ENCODE results near the gene CCR5.

CCR5 gene

DNA sequence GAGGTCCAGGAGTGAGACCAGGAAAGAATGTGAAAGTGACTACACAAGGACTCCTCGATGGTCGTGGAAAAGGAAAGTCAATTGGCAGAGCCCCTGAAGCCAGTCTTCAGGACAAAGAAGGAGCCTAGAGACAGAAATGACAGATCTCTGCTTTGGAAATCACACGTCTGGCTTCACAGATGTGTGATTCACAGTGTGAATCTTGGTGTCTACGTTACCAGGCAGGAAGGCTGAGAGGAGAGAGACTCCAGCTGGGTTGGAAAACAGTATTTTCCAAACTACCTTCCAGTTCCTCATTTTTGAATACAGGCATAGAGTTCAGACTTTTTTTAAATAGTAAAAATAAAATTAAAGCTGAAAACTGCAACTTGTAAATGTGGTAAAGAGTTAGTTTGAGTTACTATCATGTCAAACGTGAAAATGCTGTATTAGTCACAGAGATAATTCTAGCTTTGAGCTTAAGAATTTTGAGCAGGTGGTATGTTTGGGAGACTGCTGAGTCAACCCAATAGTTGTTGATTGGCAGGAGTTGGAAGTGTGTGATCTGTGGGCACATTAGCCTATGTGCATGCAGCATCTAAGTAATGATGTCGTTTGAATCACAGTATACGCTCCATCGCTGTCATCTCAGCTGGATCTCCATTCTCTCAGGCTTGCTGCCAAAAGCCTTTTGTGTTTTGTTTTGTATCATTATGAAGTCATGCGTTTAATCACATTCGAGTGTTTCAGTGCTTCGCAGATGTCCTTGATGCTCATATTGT is 10.8 kb upstream of the CCR5 start:
- no peak for DNase-seq

- no peak for DNase-seq
Measured at GRCh38 chr3:46360907-46361306, 9.8 kb upstream of the CCR5 start.

- peak; percentile 70 for DNase-seq
Measured at GRCh38 chr3:46361408-46362283, 9.1 kb upstream of the CCR5 start.

GRCh38 chr3:46365041-46365440 is 5.7 kb upstream of the CCR5 start:
- DNase-seq, result peak; percentile 58

- no peak for DNase-seq
Measured at GRCh38 chr3:46365737-46366524, 4.8 kb upstream of the CCR5 start.

GRCh38 chr3:46367811-46368210 is 2.9 kb upstream of the CCR5 start:
- no peak for DNase-seq

- DNase-seq, result peak; percentile 92
Measured at GRCh38 chr3:46368569-46368968, 2.2 kb upstream of the CCR5 start.

GRCh38 chr3:46369151-46369550 is 1.6 kb upstream of the CCR5 start:
- DNase-seq, result no peak

DNA sequence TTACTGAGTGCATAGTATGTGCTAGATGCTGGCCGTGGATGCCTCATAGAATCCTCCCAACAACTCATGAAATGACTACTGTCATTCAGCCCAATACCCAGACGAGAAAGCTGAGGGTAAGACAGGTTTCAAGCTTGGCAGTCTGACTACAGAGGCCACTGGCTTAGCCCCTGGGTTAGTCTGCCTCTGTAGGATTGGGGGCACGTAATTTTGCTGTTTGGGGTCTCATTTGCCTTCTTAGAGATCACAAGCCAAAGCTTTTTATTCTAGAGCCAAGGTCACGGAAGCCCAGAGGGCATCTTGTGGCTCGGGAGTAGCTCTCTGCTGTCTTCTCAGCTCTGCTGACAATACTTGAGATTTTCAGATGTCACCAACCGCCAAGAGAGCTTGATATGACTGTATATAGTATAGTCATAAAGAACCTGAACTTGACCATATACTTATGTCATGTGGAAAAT is 1.0 kb upstream of the CCR5 start:
- no peak for DNase-seq

DNA sequence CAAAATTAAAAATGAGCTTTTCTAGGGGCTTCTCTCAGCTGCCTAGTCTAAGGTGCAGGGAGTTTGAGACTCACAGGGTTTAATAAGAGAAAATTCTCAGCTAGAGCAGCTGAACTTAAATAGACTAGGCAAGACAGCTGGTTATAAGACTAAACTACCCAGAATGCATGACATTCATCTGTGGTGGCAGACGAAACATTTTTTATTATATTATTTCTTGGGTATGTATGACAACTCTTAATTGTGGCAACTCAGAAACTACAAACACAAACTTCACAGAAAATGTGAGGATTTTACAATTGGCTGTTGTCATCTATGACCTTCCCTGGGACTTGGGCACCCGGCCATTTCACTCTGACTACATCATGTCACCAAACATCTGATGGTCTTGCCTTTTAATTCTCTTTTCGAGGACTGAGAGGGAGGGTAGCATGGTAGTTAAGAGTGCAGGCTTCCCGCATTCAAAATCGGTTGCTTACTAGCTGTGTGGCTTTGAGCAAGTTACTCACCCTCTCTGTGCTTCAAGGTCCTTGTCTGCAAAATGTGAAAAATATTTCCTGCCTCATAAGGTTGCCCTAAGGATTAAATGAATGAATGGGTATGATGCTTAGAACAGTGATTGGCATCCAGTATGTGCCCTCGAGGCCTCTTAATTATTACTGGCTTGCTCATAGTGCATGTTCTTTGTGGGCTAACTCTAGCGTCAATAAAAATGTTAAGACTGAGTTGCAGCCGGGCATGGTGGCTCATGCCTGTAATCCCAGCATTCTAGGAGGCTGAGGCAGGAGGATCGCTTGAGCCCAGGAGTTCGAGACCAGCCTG is 984 bp downstream of the CCR5 start:
- DNase-seq, result no peak

DNA sequence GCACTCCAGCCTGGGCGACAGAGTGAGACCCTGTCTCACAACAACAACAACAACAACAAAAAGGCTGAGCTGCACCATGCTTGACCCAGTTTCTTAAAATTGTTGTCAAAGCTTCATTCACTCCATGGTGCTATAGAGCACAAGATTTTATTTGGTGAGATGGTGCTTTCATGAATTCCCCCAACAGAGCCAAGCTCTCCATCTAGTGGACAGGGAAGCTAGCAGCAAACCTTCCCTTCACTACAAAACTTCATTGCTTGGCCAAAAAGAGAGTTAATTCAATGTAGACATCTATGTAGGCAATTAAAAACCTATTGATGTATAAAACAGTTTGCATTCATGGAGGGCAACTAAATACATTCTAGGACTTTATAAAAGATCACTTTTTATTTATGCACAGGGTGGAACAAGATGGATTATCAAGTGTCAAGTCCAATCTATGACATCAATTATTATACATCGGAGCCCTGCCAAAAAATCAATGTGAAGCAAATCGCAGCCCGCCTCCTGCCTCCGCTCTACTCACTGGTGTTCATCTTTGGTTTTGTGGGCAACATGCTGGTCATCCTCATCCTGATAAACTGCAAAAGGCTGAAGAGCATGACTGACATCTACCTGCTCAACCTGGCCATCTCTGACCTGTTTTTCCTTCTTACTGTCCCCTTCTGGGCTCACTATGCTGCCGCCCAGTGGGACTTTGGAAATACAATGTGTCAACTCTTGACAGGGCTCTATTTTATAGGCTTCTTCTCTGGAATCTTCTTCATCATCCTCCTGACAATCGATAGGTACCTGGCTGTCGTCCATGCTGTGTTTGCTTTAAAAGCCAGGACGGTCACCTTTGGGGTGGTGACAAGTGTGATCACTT is 2.0 kb downstream of the CCR5 start:
- peak; percentile 83 for DNase-seq

- DNase-seq, result no peak
Measured at GRCh38 chr3:46374755-46375154, 4.0 kb downstream of the CCR5 start.

DNA sequence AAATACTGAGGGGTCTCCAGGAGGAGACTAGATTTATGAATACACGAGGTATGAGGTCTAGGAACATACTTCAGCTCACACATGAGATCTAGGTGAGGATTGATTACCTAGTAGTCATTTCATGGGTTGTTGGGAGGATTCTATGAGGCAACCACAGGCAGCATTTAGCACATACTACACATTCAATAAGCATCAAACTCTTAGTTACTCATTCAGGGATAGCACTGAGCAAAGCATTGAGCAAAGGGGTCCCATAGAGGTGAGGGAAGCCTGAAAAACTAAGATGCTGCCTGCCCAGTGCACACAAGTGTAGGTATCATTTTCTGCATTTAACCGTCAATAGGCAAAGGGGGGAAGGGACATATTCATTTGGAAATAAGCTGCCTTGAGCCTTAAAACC is 4.5 kb downstream of the CCR5 start:
- no peak for DNase-seq

DNA sequence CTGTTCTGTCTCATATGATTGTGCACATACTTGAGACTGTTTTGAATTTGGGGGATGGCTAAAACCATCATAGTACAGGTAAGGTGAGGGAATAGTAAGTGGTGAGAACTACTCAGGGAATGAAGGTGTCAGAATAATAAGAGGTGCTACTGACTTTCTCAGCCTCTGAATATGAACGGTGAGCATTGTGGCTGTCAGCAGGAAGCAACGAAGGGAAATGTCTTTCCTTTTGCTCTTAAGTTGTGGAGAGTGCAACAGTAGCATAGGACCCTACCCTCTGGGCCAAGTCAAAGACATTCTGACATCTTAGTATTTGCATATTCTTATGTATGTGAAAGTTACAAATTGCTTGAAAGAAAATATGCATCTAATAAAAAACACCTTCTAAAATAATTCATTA is 5.1 kb downstream of the CCR5 start:
- DNase-seq, result no peak

GRCh38 chr3:46378426-46378942 is 7.7 kb downstream of the CCR5 start:
- DNase-seq, result peak; percentile 87

DNA sequence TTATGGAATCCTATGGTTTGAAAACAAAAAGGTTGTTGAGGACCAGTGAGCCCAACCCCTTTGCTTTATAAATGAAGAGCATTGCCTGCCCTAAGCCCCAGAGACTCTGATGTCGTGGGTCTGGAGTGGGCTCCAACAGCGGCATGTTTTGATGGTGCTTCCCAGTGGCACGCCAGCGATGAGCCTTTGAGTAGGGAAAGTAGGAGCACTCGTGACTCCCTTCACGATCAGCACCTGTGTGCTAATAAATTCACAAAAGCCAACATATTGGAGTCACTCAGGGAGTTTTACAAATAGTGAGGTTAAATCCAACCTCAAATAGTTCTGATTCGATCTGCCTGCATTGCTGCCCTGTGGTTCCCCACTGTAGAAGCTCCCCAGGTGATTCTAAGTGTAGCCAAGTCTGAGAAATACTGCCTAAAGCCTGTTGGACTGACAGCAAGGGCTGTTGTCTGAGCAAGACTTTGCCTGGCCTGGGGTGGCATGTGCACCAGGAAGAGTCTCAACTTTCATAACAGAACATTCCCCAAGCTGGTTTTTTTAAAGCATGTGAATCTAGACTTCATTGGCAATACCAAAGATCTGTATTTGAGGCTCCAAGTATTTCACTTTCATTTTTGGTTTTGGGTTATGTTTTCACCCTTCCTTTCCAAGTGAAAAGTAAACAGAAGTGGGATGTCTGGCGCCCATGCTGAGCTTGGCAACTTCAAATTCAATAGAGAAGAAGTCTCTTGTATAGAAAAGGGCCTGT is 9.9 kb downstream of the CCR5 start:
- no peak for DNase-seq

- no peak for DNase-seq
Measured at GRCh38 chr3:46381625-46382024, 10.9 kb downstream of the CCR5 start.

DNA sequence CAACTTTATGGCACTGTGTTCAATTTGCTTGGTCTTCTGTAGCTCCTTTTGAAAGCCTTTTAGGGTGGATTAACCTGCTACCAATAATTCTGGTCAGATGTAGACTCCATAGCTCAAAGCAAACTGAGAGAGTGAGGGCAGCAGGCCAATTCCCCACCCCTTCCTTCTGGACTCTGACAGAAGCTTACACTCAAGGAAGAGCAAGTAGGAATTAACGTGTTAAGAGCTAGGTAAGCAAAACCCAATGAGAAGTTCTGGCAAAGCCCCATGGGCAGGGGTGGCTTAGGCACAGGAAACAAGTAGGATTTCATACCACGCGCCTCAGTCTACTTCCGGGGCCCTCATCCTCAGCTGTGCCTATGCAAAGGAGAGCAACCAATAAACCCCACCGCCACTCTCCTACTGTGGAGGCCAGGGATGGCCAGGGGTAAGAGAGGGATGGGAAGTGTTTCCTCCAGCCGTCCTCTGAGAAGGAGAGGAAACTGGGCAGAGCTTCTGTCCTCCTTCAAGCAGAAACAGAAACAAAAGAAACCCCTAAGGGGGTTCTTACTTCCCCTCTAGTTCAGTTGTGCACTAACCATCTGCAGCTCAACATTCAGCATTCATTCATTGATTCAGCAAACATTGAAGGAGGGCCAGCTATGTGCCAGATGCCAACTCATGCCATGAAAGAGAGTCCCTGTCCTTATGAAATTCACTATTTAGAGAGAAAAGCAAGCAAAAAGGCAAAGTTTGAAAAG is 12.6 kb downstream of the CCR5 start:
- no peak for DNase-seq

GRCh38 chr3:46383951-46384330 is 13.2 kb downstream of the CCR5 start:
- no peak for DNase-seq

- peak; percentile 72 for DNase-seq
Measured at GRCh38 chr3:46386205-46386604, 15.5 kb downstream of the CCR5 start.

Data from hematopoietic multipotent progenitor cell treated with erythropoietin and hydrocortisone succinate and interleukin-3 and kit ligand, for 4 days (in vitro differentiated cells).